GM21360 (cell line): ENCODE data around the gene SCYL1.

Source experiments
- ATAC-seq: cut with Tn5 transposase; IDR thresholded peaks from one replicate; pipeline ENCODE4 v1.9.1; 2021; ENCODE audit warnings: mild to moderate bottlenecking, moderate library complexity; ENCODE audit not compliant: unreplicated experiment

The SCYL1 gene

DNA sequence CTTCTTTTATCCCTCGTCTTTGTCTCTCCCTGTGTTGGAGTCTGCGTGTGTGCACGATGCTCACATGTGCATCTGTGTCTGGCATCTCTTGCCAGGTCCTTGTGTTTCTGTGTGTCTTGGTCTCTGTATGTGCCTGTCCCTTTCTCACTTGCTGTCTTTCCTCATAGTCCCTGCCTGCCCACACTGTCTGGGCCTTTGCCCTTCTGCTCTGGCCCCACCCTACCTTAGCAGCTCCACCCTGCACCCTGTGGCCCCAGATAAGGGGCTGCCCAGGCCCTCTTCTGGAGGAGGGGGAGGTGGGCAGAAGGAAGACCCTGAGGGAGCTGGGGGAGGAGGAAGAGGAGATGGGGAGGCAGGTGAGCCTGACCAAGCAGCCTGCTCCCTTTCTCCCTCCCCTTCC is 53.8 kb downstream of the SCYL1 start:
- ATAC-seq: no peak

DNA sequence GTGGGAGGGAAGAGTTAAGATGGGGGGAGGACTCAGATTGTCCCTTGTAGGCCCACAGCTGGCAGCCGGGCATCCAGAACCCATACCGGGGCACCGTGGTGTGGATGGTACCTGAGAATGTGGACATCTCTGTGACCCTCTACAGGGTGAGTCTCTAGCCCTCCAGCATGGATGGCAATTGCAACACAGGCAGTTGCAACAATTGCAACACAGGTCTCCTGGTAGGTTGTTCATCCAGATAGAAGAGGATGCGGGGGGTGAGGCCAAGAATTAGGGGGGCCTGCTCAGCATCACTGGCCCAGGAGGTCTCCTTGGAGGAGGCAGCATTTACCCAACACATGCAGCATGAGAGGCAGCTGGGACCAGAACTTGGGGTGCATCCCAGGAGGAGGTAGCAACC is 54.4 kb downstream of the SCYL1 start:
- ATAC-seq: no peak

DNA sequence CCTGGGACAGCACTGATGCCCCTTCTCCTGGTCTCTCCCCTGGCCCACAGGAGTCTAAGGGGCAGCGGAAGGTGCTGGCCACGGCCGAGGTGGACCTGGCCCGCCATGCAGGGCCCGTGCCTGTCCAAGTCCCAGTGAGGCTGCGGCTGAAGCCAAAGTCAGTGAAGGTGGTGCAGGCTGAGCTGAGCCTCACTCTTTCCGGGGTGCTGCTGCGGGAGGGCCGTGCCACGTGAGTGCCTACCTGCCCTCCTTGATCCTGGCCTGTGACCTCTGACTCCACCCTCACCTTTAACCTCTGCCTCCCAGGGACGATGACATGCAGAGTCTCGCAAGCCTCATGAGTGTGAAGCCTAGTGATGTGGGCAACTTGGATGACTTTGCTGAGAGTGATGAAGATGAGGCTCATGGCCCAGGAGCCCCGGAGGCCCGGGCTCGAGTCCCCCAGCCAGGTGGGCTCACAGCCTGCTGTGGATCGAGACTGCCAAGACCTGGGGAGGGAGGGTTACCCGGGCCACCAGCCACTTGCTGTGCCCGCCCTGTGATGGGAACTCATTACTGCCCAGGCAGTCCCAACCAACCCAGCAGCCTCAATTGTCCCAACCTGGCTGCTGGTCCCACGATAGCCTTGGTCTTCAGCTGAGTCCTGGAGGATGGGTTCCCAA is 55.3 kb downstream of the SCYL1 start:
- no peak for ATAC-seq

DNA sequence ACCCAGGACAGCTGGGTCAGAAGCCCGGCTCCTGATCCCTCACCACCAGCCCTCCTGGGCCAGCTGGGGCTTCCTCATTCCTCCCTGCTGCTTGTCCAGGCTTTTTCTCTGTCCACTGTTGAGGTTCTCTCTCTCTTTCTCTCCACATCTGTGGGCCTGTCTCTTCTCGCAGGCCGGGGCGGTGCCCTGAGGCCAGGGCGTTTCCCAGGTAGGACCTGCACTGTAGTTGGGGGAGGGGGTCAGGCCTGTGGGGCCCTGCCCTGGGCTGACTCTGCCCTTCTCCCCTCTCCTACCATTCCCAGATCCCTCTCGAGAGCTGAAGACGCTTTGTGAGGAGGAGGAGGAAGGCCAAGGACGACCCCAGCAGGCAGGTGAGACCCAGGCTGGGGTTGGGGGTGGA is 55.9 kb downstream of the SCYL1 start:
- no peak for ATAC-seq

DNA sequence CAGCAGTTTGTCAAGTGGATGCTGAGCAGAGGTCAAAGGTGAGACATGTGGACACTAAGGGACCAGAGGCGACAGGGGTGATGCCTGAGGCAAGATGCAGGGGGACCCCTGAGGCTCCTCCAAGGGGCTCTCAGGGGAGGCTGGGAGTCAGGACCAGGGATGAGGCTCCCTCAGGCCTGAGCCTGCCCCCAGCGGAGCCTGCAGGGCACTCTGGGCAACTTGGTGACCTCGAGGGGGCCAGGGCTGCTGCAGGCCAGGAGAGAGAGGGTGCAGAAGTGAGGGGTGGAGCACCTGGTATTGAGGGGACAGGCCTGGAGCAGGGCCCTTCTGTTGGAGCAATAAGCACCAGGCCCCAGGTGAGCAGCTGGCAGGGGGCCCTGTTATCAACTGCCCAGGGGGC is 57.0 kb downstream of the SCYL1 start:
- no peak for ATAC-seq

DNA sequence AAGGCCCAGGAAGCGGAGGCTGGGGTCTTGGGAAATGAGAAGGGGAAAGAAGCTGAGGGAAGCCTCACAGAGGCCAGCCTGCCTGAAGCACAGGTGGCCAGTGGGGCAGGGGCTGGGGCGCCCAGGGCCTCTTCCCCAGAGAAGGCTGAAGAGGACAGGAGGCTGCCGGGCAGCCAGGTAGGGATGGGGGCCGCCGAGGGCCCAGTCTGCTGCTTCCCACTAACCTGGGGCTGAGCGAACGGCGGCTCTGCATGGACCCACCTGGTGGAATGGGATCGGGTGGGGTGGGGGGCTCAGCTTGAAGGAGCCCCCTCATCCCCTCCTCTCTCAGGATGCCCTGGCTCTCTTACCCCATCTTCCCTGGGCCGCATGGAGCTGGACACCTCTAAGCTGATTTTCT is 58.7 kb downstream of the SCYL1 start:
- no peak for ATAC-seq

DNA sequence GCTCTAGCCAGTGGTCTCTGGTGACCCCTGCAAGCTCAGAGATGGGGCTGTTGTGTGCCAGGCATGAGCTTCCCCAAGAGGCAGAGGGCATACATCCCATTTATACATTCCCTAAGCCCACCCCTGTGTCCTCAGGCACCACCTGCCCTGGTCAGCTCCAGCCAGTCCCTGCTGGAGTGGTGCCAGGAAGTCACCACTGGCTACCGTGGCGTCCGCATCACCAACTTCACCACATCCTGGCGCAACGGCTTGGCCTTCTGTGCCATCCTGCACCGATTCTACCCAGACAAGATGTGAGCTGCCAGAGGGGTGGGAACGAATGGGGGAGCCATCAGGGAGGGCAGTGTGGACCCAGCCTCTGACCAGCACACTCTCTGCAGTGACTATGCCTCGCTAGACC is 59.2 kb downstream of the SCYL1 start:
- no peak for ATAC-seq

DNA sequence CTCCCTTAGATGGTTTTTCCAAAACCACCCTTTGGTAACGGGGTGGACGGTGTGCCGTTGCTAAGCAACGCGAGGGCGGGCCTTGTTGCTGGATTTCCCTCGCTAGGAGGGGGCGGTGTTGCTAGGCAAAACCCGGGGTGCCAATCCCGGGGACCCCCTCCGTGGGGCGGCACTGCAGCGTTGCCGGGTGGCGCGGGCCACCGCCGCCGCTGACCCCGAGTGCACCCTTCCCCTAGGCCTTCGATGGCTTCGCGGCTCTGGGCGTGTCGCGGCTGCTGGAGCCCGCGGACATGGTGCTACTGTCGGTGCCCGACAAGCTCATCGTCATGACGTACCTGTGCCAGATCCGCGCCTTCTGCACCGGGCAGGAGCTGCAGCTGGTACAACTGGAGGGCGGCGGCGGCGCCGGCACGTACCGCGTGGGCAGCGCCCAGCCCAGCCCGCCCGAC is 59.9 kb downstream of the SCYL1 start:
- ATAC-seq: no peak

DNA sequence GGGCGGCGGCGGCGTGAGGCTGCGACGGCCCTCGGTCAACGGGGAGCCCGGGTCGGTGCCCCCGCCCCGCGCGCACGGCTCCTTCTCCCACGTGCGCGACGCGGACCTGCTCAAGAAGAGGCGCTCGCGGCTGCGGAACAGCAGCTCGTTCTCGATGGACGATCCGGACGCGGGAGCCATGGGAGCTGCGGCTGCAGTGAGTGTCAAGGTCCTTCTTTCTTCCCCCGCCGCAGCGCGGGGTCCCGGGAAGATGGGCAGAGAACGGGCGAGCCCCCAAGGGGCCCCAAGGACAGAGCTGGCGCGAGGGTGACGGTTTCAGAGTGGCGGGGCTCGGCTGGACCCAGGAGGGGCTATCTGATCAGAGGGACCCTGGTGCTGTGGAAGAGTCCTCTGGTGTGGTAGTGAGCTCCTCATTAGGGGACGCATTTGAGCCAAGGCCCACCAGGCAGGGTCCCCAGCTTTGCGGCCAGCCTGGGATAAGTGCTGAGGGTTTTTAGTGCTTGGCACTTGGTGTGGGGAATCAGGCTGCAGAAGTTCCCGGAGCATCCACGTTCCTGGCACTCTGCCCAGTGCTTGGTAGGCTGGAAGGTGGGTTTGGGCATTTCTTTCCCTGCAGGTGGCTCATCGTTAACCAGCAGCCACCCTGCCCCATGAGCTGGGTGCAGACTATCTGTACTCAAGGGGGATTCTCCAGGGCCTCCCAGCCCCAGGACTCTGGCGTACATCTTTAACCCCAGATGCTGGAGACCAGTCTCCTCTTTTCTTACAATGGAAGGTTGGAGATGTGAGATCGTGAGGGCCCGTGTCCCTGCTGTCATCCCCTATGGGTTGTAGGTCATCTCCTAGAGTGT is 60.7 kb downstream of the SCYL1 start:
- ATAC-seq: no peak

DNA sequence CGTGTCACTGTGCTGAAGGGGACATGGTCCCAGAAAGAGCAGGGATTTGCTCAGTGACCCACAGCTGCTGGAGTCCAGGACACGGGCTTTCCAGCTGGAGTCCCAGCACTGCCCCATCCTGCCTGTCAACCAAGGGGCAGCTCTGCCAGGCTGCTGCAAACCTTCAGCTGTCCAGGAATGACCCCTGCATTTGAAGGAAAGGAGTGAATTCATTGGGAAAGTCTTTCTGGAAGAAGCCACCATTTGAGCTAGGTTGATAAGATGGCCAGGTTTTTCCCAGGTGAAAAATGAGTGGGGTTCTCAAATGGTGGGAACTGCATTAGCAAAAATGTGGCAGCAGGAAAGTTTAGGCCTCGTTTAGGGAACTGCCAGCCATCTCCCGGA is 61.4 kb downstream of the SCYL1 start:
- no peak for ATAC-seq

DNA sequence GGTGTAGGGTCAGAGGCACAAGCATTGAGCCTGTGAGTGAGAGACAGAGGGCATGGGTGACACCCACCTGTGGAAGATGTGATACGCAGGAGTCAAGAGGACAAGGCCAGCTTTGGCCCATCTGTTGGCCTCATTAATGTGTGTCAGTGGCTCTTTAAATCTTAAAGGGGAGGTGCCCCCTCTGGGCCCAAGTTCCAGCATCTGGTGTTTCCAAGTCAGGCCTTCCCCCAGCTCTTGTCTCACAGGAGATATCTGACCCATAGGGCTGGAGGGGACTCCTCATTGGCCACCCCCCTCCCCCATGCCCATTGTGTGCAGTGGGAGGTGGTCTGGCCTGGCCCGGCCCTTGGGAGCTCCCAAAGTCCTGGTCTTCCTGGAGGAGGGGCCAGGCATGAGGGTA is 61.8 kb downstream of the SCYL1 start:
- no peak for ATAC-seq
